HG03196 (cell line): ENCODE measurements around the gene ZNF599.
"Not testable (repeated sequence)": the region's sequence is repeated elsewhere in the genome, so short reads cannot be mapped to it uniquely, and the experiment has no call there.

Experiments
- ATAC-seq: cut with Tn5 transposase; IDR thresholded peaks from one replicate; pipeline ENCODE4 v1.9.1; 2021; ENCODE audit not compliant: unreplicated experiment

ZNF599 gene

GRCh38 chr19:34772697-34773554 is at the start of gene ZNF599:
Gene ZNF599 (minus strand): TSS chr19:34773215. CDS start chr19:34772841, 374 bp downstream.
- ATAC-seq: peak; percentile 98

GRCh38 chr19:34818270-34818669 is 45.3 kb upstream of the ZNF599 start:
- ATAC-seq: no peak

GRCh38 chr19:34816708-34817107 is 43.7 kb upstream of the ZNF599 start:
- no peak for ATAC-seq

DNA sequence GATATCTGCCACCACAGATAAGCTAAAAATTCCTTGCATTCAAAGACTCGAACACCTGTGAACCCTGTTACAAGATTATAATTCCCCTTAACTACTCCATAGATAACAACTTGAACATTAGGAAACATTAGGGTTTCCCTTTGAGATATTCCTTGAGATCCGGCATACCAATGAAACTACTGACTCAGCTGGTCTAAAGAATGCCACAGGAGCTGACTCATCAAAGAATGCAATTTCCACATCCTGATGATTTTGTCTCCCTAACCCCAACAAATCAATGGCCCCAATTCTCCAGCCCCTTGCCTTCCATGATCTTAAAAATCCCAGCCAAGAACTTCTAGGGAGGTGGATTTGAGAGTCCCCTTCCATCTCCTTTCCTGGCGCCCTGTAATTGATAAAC is 35.6 kb upstream of the ZNF599 start:
- ATAC-seq: no peak

DNA sequence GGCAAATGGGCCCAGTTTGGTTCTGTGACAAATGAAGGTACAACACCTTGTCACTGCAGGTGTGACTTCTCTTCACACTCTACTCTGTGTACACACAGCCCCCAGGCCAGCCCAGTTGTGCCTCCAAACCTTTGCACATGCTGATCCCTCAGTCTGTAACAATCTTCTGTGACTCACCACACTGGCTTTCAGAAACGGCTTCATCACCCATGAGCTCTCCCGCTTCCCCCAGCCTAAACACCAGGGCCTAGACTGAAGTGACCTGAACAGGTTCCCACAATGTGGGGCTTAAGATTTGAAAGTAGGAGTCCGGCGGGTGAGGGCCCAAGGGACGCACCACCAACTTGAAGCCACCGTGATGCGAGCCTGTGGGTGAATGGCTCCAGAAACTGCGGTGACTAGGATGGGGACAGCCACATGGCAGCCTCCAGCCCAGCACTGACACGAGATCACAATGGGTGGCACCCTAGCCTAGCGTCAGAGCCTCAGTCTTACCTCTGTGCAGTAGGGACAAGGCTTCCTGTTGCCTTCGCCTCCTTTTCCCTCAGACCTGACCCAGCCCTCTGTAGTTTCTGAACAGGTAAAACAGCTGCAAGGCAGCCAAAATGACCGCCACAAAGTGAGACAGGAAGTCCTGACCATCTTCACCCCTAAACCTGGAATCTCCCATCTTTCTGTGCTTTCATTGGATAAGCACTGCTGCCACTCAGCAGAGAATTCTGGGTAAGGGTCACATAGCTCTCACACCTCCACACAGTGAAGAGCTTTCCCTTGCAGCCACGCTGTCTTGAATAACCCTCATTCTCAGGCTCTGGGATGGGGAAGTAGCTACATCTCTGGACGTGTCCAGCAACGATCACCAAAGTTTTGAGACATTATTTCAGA is 34.2 kb upstream of the ZNF599 start:
- no peak for ATAC-seq

DNA sequence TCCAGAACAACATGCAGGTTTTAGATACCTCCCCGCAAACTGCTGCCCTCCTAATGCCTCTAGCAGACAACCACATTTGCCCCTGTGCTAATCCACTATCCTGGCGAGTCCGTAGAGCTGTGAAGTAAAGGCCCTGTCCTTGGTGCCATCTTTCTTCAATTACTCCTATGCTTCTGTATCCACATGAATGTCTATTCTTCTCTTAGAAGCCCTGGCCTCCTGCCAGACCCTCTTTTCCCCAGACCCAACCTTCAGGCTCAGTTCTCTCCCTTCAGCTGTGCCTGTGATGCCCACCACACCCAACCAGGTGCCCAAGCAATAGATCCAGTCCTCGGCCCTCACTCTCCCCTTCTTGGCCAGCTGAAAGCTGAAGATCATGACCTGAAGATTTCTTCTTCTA is 31.1 kb upstream of the ZNF599 start:
- ATAC-seq: no peak

- ATAC-seq: not testable (repeated sequence)
Observed at GRCh38 chr19:34796953-34797352, 23.9 kb upstream of the ZNF599 start.

- no peak for ATAC-seq
Observed at GRCh38 chr19:34794066-34794960, 21.3 kb upstream of the ZNF599 start.

DNA sequence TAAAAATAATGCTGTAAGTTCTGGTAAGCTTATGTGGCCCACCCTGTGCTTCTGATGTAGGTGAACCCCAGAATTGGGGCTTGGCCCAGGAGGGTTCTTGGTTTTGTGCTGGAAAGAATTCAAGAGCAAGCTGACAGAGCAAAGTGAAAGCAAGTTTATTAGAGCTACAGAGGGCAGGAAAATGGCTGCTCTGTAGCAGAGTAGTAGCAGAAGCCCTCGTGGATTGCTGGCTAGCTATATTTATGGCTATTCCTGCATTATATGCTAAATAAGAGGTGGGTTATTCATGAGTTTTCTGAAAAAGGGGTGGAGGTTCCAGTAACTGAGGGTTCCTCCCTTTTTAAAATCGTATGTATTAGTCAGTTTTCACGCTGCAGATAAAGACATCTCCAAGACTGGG is 20.6 kb upstream of the ZNF599 start:
- no peak for ATAC-seq

DNA sequence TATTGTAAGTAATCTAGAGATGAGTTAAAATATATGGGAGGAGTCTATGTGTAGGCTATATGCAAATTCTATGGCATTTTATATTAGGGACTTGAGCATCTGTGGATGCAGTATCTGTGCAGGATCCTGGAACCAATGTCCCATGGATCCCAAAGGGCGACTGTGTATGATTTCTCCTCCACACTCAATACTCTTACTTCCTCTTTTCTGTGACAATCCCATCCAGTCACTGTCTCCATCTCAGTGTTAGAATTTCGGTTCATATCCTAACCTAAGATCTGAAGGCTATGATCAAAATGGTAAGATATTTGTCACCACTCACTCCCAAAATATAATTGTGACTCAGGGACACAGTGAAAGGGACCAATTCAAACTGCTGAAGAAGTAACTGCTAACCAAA is 15.1 kb upstream of the ZNF599 start:
- no peak for ATAC-seq

DNA sequence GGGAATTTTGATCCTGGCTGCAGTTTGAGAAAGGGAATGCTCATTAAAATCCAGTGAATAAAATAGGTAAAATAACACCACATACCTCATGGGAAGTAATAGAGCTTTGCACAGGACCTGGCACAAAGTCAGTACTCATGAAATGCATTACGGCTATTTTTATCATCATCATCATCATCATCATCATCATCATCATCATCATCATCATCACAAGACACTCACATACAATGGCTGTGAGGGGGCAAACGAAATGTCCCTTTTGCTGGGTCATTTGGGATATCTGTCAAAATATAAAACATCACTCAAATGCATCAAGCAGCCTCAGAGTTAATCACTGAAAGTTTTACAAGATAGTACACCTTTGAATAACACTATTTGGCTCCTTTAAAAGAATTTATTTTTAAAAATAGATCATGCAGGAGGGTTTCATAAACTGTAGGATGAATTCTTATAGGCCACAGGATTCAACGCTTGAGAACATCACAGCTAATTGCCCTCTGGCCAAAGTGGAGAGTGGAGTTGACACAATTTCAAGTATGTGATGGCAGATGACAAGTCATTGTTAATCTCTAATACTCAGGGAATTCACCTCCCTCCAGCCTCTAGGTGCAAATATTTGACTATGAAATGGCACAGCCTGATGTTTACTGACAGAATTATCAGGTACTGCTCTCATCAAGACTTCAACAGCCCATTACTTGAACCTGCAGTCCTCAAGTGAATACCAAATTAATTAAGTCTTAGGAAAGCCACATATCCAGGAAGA is 14.2 kb upstream of the ZNF599 start:
- ATAC-seq: no peak

- ATAC-seq: no peak
Observed at GRCh38 chr19:34786236-34786635, 13.2 kb upstream of the ZNF599 start.

GRCh38 chr19:34779652-34780051 is 6.6 kb upstream of the ZNF599 start:
- ATAC-seq: no peak

GRCh38 chr19:34778342-34778741 is 5.3 kb upstream of the ZNF599 start:
- ATAC-seq: no peak

- no peak for ATAC-seq
Observed at GRCh38 chr19:34774857-34775256, 1.8 kb upstream of the ZNF599 start.

DNA sequence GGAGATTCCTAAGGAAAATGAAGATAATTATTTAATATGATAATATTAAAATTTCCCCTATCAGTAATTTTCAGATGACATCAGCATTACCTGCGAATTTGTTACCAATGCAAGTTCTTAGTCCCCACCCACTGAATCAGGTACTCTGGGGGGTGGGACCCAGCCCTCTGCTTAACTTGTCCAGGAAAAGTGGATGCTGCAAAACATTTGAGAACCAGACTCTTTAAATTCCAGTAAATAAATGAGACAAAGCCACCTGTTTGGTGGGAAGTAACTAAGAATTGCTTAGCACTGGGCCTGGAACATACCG is 495 bp upstream of the ZNF599 start:
- no peak for ATAC-seq

GRCh38 chr19:34767951-34768350 is 5.1 kb downstream of the ZNF599 start:
- ATAC-seq: no peak

DNA sequence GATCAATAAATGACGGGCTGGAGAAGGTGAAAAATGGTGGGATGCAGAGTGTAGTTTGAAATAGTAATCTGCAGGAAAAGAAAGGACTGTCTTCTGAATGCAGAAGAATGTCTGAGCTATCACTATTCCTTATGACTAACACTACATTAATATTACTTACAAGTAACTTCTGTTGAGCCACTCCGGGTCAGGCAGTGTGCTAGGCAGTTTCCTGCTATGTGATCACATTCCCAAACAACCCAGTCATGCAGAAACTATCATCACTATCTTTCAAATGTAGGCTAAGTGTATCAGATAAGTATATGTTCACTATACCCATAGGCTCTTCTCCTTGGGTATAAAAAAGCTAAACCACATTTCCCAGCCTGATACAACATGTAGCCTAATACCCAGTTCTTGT is 6.6 kb downstream of the ZNF599 start:
- ATAC-seq: no peak

DNA sequence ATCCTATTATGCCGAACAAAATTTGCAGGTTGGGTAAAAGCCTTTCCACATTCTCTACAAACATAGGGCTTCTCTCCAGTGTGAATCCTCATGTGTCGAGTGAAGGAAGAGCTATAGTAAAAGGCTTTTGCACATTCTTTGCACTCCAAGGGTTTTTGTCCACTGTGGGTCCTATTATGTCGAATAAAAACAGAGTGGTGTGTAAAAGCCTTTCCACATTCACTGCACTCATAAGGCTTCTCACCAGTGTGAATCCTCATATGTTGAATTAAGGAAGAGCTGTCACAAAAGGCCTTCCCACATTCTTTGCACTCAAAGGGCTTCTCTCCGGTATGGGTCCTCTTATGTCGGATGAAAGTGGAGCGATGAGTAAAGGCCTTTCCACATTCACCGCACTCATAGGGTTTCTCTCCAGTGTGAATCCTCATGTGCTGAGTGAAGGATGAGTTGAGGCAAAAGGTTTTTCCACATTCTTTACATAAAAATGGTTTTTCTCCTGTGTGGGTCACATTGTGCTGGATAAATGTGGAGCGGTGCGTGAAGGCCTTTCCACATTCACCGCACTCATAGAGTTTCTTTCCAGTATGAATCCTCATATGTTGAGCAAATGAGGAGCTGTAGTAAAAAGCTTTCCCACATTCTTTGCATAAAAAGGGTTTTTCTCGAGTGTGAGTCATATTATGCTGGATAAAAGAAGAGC is 13.6 kb downstream of the ZNF599 start:
- ATAC-seq: no peak

- ATAC-seq: no peak
Observed at GRCh38 chr19:34757441-34757840, 15.6 kb downstream of the ZNF599 start.
